Left hindlimb (tissue), 1 donor: ENCODE measurements around the gene MED15.
"Not testable (repeated sequence)": the region's sequence is repeated elsewhere in the genome, so short reads cannot be mapped to it uniquely, and the experiment has no call there.

Experiments used
- DNase-seq: peaks from one replicate; pipeline ENCODE4 v3.0.0-alpha.2; 2018

The MED15 gene

DNA sequence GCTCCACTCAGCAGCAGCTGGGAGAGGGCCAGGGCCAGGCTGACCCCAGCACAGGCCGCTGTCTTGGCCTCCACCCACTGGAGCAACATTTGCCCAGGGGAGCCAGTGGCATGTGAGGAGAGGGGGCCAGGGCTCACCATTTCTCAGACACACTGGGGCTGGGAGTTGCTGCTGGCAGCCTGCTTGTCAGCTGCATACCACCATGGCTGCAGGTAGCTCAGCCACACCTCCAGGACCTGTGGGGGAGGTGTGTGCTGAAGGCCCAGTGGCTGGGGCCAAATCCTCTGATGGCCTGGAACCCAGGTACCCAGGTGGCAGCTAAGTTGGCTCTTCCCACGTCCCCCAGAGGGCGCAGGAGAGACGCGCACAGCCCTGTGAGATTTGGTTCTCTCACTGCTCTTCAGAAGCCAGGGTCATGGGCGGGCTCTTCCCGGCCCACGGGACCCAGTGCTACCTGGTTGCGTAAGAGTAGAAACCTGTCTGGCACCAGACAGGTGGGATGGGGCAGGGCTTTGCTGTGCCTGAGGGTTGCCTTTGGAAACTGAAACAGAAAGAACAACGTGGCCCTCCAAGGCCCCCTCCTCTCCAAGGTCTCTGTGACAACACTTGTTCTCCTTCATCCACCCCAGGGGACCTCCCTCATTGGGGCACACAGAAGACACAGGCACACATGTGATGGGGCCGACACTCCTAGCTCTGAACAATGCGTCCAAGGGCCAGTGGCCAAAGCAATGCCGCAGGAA lies 98.8 kb downstream of the MED15 start:
- no peak for DNase-seq

DNA sequence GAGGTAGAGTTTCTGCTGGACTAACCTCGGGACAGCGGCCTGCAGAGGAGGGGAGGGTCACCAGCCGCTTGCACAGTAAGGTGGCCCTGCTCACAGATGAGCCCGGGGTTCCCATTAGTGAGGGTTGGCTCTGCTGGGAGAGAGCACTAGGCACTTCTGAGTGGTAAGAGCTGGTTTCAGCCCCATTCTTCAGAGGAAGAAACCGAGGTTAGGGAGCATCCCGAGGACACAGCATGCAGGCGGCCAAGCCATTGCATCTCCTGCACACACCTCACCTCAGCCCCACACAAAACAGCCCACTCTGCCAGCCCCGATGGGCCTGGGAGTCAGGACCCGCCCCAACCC lies 99.3 kb downstream of the MED15 start:
- DNase-seq = no peak

DNA sequence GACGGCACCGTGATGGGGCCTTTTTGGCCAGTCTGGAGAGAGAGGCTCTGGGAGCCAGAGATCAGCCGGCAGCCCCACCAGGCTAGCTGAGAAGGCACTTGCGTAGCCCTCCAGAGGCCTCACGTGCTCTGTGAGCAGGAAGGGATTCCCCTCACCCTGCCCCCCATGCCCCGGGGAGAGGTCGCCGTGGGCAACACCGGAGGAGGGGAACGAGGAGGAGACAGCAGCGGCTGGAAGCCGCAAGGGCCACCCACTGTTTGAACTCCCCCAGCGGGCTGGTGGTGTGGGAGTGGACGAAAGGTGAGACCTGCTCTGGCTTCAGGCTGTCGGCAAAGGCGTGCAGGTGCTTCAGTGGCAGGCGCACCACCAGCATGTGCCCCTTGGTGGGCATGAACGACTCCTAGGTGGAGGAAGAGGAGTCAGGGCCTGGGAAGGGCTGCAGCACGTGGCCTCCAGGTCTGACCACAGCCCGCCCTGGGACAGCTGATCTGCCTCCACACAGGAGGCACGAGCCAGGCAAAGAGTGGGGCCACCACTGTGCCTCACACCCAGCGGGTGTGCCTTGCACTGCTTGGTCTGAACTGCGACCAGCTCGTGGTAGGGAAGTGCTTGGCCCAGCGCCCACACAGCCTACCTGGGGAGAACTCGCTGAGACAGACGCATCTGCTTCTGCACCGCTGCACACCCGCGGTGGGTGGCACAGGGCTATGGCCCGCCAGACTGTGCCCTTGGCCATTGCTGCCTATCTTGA lies 99.9 kb downstream of the MED15 start:
- no peak for DNase-seq

DNA sequence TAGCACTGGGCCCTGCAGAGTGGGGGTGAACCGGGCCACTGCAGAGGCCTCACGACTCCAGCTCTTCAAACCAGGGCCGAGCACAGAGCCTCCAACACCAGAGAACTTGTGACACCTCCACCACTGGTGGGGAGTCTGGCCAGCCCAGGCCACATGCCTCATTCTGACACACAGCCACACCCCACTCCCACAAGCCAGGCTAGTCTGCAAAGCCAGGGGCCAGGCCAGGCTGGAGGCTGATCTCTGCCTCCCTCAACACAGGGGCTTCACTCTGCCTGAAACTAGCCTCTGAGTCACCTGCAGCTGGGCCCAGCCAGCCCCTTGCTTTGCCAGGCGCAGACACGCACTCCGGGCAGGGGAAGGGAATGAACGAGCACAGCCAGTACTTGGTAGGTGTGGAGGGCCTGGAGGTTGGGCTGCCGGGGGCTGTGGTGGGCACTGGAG lies 102.9 kb downstream of the MED15 start:
- DNase-seq = no peak

DNA sequence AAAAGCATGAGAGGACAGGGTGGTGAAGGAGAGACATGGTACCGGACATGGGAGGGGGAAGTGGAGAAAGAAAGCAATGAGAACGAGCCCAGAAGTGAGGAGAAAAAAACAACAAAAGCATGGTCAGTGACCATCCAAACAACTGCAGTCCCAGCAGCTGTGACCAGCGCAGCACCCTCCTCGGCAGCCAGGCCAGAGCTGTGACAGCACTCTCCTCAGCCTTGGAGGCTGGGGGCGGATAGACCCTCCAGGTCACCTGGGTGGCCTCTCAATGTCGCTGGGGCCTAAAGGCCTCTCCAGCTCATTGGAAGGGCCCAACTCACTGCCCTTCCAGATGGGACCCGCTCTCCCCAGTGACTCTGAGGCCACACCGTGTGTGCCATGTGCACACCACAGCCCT lies 103.3 kb downstream of the MED15 start:
- no peak for DNase-seq

- no peak for DNase-seq
These were observed 104.0 kb downstream of the MED15 start for GRCh38 chr22:20611418-20611817.

GRCh38 chr22:20613301-20613700 lies 105.9 kb downstream of the MED15 start:
- no peak for DNase-seq

GRCh38 chr22:20615021-20615420 lies 107.6 kb downstream of the MED15 start:
- DNase-seq = no peak

- DNase-seq = no peak
These were observed 108.4 kb downstream of the MED15 start for GRCh38 chr22:20615533-20616450.

DNA sequence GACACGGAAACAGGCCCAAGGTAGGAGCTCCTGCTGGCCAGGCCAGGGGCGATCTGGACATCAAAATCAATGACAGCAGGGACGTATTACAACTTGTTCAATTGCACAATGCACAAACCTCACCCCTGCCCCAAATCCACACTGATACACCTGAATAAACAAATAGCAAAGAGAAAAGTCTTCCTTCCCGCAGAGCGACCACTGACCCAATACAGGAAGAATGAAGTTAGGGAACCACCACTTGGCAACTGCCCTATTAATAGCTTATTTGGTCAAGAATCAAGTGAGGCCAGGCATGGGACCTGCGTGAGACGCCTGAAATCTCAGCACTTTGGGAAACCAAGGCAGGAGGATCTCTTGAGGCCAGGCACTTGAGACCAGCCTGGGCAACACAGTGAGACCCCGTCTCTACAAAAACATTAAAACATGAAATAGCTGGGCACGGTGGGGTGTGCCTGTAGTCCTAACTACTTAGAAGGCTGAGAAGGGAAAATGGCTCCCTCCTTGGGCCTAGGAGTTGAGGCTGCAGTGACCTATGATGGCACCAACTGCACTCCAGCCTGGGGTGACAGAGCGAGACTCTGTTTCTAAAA lies 109.1 kb downstream of the MED15 start:
- no peak for DNase-seq

- no peak for DNase-seq
These were observed 111.1 kb downstream of the MED15 start for GRCh38 chr22:20618488-20618887.

- no peak for DNase-seq
These were observed 111.9 kb downstream of the MED15 start for GRCh38 chr22:20619045-20619892.

DNA sequence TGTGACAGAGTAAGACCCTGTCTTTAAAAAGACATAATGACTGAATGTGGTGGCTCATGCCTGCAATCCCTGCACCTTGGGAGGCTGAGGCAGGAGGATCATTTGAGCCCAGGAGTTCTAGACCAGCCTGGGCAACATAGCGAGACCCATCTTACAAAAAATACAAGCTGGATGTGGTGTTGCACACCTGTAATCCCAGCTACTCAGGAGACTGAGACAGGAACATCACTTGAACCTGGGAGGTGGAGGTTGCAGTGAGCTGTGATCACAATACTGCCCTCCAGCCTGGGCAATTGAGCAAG lies 112.4 kb downstream of the MED15 start:
- DNase-seq = not testable (repeated sequence)

DNA sequence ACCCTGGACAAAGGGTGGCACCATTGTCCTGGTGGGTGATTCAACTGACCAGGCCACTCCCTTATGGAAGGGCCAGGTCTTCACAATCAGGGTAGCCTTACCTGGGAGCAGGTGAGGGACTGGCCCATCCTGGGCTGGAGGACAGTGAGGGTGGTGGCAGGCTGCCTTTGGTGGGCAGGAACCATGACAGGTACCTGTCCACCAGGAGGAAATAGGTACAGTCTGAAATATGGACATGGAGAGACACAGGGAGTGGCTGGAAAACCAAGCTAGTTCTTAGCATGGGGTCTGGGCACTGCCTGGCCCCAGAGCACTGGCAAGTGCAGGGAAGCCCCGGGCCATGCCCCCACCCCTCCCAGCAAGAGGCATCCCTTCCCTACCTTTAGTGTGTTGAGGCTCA lies 113.8 kb downstream of the MED15 start:
- no peak for DNase-seq

DNA sequence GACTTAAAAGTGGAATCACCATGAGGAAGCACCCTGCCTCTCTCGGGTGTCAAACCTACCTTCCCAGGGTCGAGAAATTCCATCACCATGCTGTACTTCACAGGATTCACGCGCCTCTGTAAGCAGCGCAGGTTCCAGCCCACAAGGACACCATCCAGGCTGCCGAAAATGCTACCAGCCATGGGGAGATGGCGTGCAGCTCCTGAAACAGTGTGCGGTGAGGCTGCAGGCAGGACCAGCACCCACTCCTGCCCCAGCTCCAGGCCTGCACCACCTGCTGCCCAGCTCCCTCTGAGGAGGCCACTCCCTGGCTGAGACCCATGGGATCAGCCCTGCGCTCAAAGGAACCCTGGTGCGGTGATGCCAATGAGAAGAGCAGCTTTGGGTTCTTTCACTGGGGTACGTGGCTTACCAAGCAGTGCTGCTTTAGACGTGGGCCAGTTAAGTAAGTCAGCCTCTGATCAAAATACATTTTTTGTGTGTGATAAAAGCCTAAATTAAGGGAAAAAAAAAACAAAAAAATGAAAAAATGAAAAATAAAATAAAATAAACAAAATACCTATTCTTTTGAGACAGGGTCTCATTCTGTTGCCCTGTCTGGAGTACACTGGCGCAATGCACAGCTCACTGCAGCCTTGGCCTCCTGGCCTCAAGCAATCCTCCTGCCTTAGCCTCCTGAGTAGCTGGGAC lies 115.4 kb downstream of the MED15 start:
- no peak for DNase-seq

GRCh38 chr22:20624161-20624616 lies 116.8 kb downstream of the MED15 start:
- no peak for DNase-seq

DNA sequence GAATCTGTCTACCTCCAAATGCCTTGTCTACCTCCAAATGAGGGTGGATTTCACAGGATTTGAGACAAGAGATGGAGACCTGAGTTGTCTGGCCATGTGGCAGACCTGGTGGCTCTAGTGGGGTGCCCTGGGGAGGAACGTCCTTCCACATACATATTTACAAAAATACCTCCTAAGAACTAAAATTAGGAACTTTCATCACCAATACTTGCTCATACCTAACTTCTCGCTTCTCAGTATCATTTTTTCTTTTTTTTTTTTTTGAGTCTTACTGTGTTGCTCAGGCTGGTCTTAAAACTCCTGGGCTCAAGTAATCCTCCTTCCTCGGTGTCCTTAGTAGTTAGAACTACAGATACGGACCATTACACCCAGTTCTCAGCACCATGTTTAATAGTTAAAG lies 117.9 kb downstream of the MED15 start:
- no peak for DNase-seq

DNA sequence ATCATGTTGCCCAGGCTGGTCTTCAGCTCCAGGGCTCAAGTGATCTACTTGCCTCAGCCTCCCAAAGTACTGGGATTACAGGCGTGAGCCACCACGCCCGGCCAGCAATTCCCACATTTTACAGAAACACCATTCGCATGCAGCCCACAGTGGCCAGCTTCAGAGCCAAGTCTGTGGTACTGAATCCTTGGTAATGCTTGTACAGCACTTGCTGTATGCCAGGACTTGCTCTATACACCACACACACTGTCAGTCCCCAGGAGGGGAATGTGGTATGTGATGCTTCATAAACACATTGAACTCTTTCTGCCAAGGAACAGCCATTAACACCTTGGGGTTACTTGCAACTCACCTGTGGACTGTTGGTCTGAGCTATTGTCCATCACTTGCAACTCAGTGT lies 119.4 kb downstream of the MED15 start:
- DNase-seq = no peak

DNA sequence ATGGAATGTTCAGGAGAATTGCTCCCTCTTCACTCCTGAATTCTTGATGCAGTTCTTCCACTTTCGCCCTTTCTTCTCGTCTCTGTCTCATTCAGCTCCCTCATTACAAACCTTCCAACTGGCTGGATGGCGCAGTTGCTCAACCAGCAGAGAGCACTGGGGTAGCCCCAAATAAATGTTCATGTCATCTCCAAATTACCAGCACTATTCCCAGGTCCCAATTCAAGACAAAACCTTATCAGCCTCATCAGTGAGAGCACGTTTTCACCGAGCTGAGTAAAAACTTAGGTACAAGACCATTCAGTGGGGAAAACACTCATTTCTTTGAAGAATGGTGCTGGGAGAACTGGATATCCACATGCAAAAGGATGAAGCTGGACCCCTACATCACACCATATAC lies 120.0 kb downstream of the MED15 start:
- DNase-seq = no peak

DNA sequence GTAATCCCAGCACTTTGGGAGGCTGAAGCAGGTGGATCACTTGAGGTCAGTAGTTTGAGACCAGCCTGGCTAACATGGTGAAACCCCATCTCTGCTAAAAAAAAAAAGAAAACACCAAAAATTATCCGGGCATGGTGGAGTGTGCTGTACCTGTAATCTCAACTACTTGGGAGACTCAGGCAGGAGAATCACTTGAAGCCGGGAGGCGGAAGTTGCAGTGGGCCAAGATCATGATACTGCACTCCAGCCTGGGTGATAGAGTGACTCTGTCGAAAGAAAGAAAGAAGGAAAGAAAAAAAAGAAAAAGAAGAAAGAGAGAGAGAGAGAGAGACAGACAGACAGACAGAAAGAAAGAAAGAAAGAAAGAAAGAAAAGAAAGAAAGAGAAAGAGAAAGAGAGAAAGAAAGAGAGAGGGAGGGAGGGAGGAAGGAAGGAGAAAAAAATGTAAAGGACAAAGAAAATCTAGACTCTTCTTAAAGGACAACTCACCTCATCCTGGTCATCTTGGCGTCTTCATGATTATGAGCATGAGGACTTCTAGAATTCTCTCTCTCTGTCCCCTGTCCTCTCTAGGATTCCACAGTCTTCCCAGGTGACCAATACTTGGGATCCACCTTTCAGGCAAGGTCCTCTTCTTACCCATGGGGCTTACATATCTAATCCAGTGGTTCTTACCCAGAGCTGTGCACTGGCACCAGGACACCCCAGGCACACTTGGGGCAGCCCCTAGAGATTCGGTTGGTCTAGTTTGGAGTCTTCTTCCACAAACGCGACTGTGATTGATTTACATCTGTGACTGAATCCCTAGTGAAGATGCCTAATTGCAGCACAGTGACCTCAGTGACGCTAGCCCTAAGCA lies 120.9 kb downstream of the MED15 start:
- DNase-seq = no peak

GRCh38 chr22:20629401-20629800 lies 122.0 kb downstream of the MED15 start:
- DNase-seq = no peak
